Ovary (tissue), 10 donors: ENCODE measurements around the gene PLEKHA8. TPM values are rescaled to one million over a fixed set of nuclear protein-coding genes. Genes with fewer than 3 reads are reported as not detected.
A peak's percentile ranks its signal among the peaks of the same experiment; 100 is the strongest.

ENCODE experiments used
- DNase-seq, 5 donors: peaks; one replicate each; pipeline ENCODE4 v3.0.0-alpha.2; 2019 to 2020
- H3K27ac ChIP-seq, 2 donors: fragments of 200-600 bp; one replicate each; pipeline versions ENCODE4 v1.5.1 to v1.8.0; 2019 to 2022
- H3K27me3 ChIP-seq: fragments of 200-600 bp; one replicate; pipeline ENCODE4 v1.8.0; 2022
- H3K36me3 ChIP-seq: fragments of 200-600 bp; sonication (generic); one replicate; pipeline ENCODE4 v1.5.1; 2019
- H3K4me1 ChIP-seq: one replicate; pipeline ENCODE4 v1.8.1; 2013; ENCODE audit warnings: mild to moderate bottlenecking, moderate library complexity; ENCODE audit not compliant: insufficient read depth
- H3K4me3 ChIP-seq: fragments of 200-600 bp; sonication (generic); one replicate; pipeline ENCODE4 v1.5.1; 2017
- H3K9me3 ChIP-seq, 2 donors: fragments of 200-600 bp in 1 of 2; sonication (generic) in 1 of 2; one replicate each; pipeline versions ENCODE4 v1.5.1 to v1.8.1; 2013 to 2019; ENCODE audit warnings: mild to moderate bottlenecking in 1 of 2, moderate library complexity in 1 of 2
- CTCF ChIP-seq, 3 donors: fragments of 450-650 bp in 2 of 3; fragments of 200-600 bp in 1 of 3; IDR thresholded peaks; one replicate each; pipeline versions ENCODE4 v1.5.1 to v1.8.0; 2016 to 2022; ENCODE audit warnings: antibody characterized with exemption in 3 of 3, mild to moderate bottlenecking in 1 of 3
- EP300 ChIP-seq: sonication (generic); formaldehyde crosslinking; IDR thresholded peaks from one replicate; pipeline ENCODE4 v1.6.1; 2017; ENCODE audit warnings: antibody characterized with exemption
- POLR2A ChIP-seq: fragments of 450-650 bp; IDR thresholded peaks from one replicate; pipeline ENCODE4 v1.6.1; 2017; ENCODE audit warnings: antibody characterized with exemption, mild to moderate bottlenecking, moderate library complexity
- WGBS, 3 donors: extraction: QIAGEN DNeasy Blood & Tissue Kit in 1 of 3; methylation state at CpG; one replicate each; pipeline versions ENCODE4 v1.1.5 to v1.1.7; 2013 to 2017; 5-methylcytosine and 5-hydroxymethylcytosine counted together
- intact Hi-C, 4 donors: fragments of 100-400 bp; cut with DNase I; formaldehyde crosslinking; loops; one replicate each; pipeline versions ENCODE4 v1.11.0 to v1.15.1; 2022 to 2023
- long read RNA-seq, 3 donors: library from polyadenylated mRNA in 2 of 3; unstranded in 2 of 3; transcript quantifications; one replicate each; pipeline ENCODE4 v2.0.0 and lab custom pipeline, GENCODE V29; 2021 to 2026
- polyA plus RNA-seq, 2 donors: library from polyadenylated mRNA; stranded (reverse); fragments of 200-250 nt in 1 of 2; fragments of 350-450 nt in 1 of 2; fragmentation: Illumina TruSeq in 1 of 2; extraction: RNeasy Lipid Tissue Mini Kit (QIAGEN cat#74804) in 1 of 2; gene quantifications; one replicate each; pipeline ENCODE4 v1.2.3, GENCODE V29; 2013 to 2014
- total RNA-seq, 7 donors: library from RNA; depleted of rRNA in 2 of 7; stranded (reverse); fragments of >200 nt in 2 of 7; fragmentation: NEBNext Ultra II Directional in 3 of 7; extraction: Animal tissue kit (Norgen Biotek cat#: 25700) in 3 of 7; gene quantifications; one replicate each; pipeline versions ENCODE4 v1.1.0 to v1.2.4, GENCODE V29; 2016 to 2023
- donor health status: DM: no; HTN: no; CAD: no; lungs with moderate emphysema.
- donor health status: DM: no; HTN: no; CAD: no.
- donor health status: Bipolar disorder and iron deficiency.
- donor health status: DM: yes; HTN: yes; CAD: no.
- donor health status: DM: no; HTN: no; CAD: no.
- donor health status: DM: yes; HTN: yes; CAD: no.

Gene PLEKHA8
- 10 to 100 TPM in 5 of 7 donors, 1 to 10 TPM in 2; 3.3 to 12.8 (median 10.3) TPM for total RNA-seq
- polyA plus RNA-seq, result 1 to 10 TPM; 3.1 to 5.4 TPM
- long read RNA-seq, donor 1, partial matches to known transcripts, result 1 of 7 reads
- long read RNA-seq, donor 1, other reads (novel, unspliced or antisense), result 6 of 7 reads
- long read RNA-seq, donor 2, full-length matches to known transcripts, result 4 of 4 reads
- long read RNA-seq, donor 2, partial matches to known transcripts, result 0 of 4 reads
- long read RNA-seq, donor 2, other reads (novel, unspliced or antisense), result 0 of 4 reads
- long read RNA-seq, donor 3, full-length matches to known transcripts, result 4 of 8 reads
- long read RNA-seq, donor 3, partial matches to known transcripts, result 1 of 8 reads
- long read RNA-seq, donor 3, other reads (novel, unspliced or antisense), result 3 of 8 reads

GRCh38 chr7:30028216-30028748, at the start of gene PLEKHA8:
Gene PLEKHA8 (plus strand): TSS chr7:30028412. CDS start chr7:30028763, 351 bp downstream.
- peaks cover 14% of the 10 kb centered on the region for H3K4me1 ChIP-seq
- H3K36me3 ChIP-seq, result no peaks in the 10 kb centered on the region
- WGBS, 3 donors, result 0 to 1% (median 1%) methylated on average over 40 to 70 of the region's 70 CpGs
- H3K4me3 ChIP-seq, result peak within 1 kb of the TSS; percentile 62
- H3K9me3 ChIP-seq, result no peaks in the 10 kb centered on the region
- intact Hi-C loops, result no loop called here
- peak; percentile 54 for TF ChIP-seq EP300
- peak; percentile 70 for TF ChIP-seq POLR2A
- TF ChIP-seq CTCF (IDR thresholded peaks at IDR 0.05), result peak in 2 of 3 donors; percentile 9 to 23
- DNase-seq, result peak; percentile 82 to 93 (median 87)
- H3K27me3 ChIP-seq, result no peaks in the 10 kb centered on the region
- peak within 1 kb of the TSS; percentile 82 to 90 for H3K27ac ChIP-seq

- Histone ChIP-seq H3K27me3 (no peaks in the 10 kb centered on the region), H3K4me1 (peaks cover 2% of the 10 kb centered on the region), H3K27ac (no peak overlapping the region), H3K36me3 (no peaks in the 10 kb centered on the region), H3K4me3 (no peak overlapping the region), H3K9me3 (no peaks in the 10 kb centered on the region)
- DNase-seq, result no peak
- no peak for TF ChIP-seq CTCF (IDR thresholded peaks at IDR 0.05)
- no peak for TF ChIP-seq POLR2A
- no peak for TF ChIP-seq EP300
- intact Hi-C loops, result no loop called here
Measured at GRCh38 chr7:29980151-29980550, 48.1 kb upstream of the PLEKHA8 start.

- intact Hi-C loops, result no loop called here
- no peak for DNase-seq
- no peaks in the 10 kb centered on the region for H3K27me3 ChIP-seq
- no peak overlapping the region for H3K27ac ChIP-seq
- H3K36me3 ChIP-seq, result no peaks in the 10 kb centered on the region
- peaks cover 9% of the 10 kb centered on the region for H3K4me1 ChIP-seq
- 25 to 48% (median 28%) methylated on average over 2 of the region's 2 CpGs for WGBS, 3 donors
- no peak for TF ChIP-seq EP300
- no peak for TF ChIP-seq POLR2A
- no peak for TF ChIP-seq CTCF (IDR thresholded peaks at IDR 0.05)
- no peaks in the 10 kb centered on the region for H3K9me3 ChIP-seq
- H3K4me3 ChIP-seq, result no peak overlapping the region
Measured at GRCh38 chr7:29987083-29987482, 41.1 kb upstream of the PLEKHA8 start.

- no peaks in the 10 kb centered on the region for H3K36me3 ChIP-seq
- no peaks in the 10 kb centered on the region for H3K9me3 ChIP-seq
- H3K27ac ChIP-seq, result peak overlapping the region in 1 of 2 donors; percentile 86
- intact Hi-C loops, result no loop called here
- peak in 3 of 5 donors; percentile 17 to 37 (median 28) for DNase-seq
- 48 to 52% (median 52%) methylated on average over 8 of the region's 8 CpGs for WGBS, 3 donors
- peaks cover 9% of the 10 kb centered on the region for H3K4me1 ChIP-seq
- no peaks in the 10 kb centered on the region for H3K27me3 ChIP-seq
- TF ChIP-seq EP300, result no peak
- no peak for TF ChIP-seq POLR2A
- no peak for TF ChIP-seq CTCF (IDR thresholded peaks at IDR 0.05)
- H3K4me3 ChIP-seq, result peak overlapping the region; percentile 65
Measured at GRCh38 chr7:29987811-29988317, 40.3 kb upstream of the PLEKHA8 start.
